ENCODE data around the gene PPP1R3A.

The PPP1R3A gene

GRCh38 chr7:113922049-113922448, 3.2 kb upstream of the PPP1R3A start:
- DNase-seq (ENCODE audit: insufficient read length, low spot score) (no peak), FAIRE-seq (no peak)
- TF ChIP-seq POLR2A (IDR thresholded peaks at IDR 0.05; ENCODE audit: low read depth, low read length) (no peak), POU2F2 (IDR thresholded peaks at IDR 0.05; ENCODE audit: low read depth, low read length) (no peak), POLR2AphosphoS5 (IDR thresholded peaks at IDR 0.05; ENCODE audit: low read depth, low read length) (no peak), SPI1 (IDR thresholded peaks at IDR 0.05; ENCODE audit: low read depth, low read length) (no peak), TAF1 (IDR thresholded peaks at IDR 0.05; ENCODE audit: low read depth, low read length) (no peak), PAX5 (IDR thresholded peaks at IDR 0.05; ENCODE audit: insufficient read depth, low read length, severe bottlenecking) (no peak)

- FAIRE-seq (no peak), DNase-seq (ENCODE audit: insufficient read length, low spot score) (no peak)
- TF ChIP-seq PAX5 (IDR thresholded peaks at IDR 0.05; ENCODE audit: insufficient read depth, low read length, severe bottlenecking) (no peak), POLR2AphosphoS5 (IDR thresholded peaks at IDR 0.05; ENCODE audit: low read depth, low read length) (no peak), POLR2A (IDR thresholded peaks at IDR 0.05; ENCODE audit: low read depth, low read length) (no peak), SPI1 (IDR thresholded peaks at IDR 0.05; ENCODE audit: low read depth, low read length) (no peak), TAF1 (IDR thresholded peaks at IDR 0.05; ENCODE audit: low read depth, low read length) (no peak), POU2F2 (IDR thresholded peaks at IDR 0.05; ENCODE audit: low read depth, low read length) (no peak)
Observed at GRCh38 chr7:113921363-113921762, 2.6 kb upstream of the PPP1R3A start.

GRCh38 chr7:113917840-113918239, 969 bp downstream of the PPP1R3A start:
- TF ChIP-seq SPI1 (IDR thresholded peaks at IDR 0.05; ENCODE audit: low read depth, low read length) = no peak
- no peak for TF ChIP-seq TAF1 (IDR thresholded peaks at IDR 0.05; ENCODE audit: low read depth, low read length)
- TF ChIP-seq PAX5 (IDR thresholded peaks at IDR 0.05; ENCODE audit: insufficient read depth, low read length, severe bottlenecking) = no peak
- DNase-seq (ENCODE audit: insufficient read length, low spot score) (no peak), FAIRE-seq (no peak)

- FAIRE-seq (no peak), DNase-seq (ENCODE audit: insufficient read length, low spot score) (no peak)
- TF ChIP-seq TAF1 (IDR thresholded peaks at IDR 0.05; ENCODE audit: low read depth, low read length) (no peak), POLR2A (IDR thresholded peaks at IDR 0.05; ENCODE audit: low read depth, low read length) (no peak), PAX5 (IDR thresholded peaks at IDR 0.05; ENCODE audit: insufficient read depth, low read length, severe bottlenecking) (no peak), POU2F2 (IDR thresholded peaks at IDR 0.05; ENCODE audit: low read depth, low read length) (no peak), POLR2AphosphoS5 (IDR thresholded peaks at IDR 0.05; ENCODE audit: low read depth, low read length) (no peak), SPI1 (IDR thresholded peaks at IDR 0.05; ENCODE audit: low read depth, low read length) (no peak)
Observed at GRCh38 chr7:113915956-113916355, 2.9 kb downstream of the PPP1R3A start.

- no peak for FAIRE-seq
- no peak for DNase-seq (ENCODE audit: insufficient read length, low spot score)
- TF ChIP-seq POLR2A (IDR thresholded peaks at IDR 0.05; ENCODE audit: low read depth, low read length) (no peak), TAF1 (IDR thresholded peaks at IDR 0.05; ENCODE audit: low read depth, low read length) (no peak), POLR2AphosphoS5 (IDR thresholded peaks at IDR 0.05; ENCODE audit: low read depth, low read length) (no peak), SPI1 (IDR thresholded peaks at IDR 0.05; ENCODE audit: low read depth, low read length) (no peak), PAX5 (IDR thresholded peaks at IDR 0.05; ENCODE audit: insufficient read depth, low read length, severe bottlenecking) (no peak), POU2F2 (IDR thresholded peaks at IDR 0.05; ENCODE audit: low read depth, low read length) (no peak)
Observed at GRCh38 chr7:113912876-113913275, 5.9 kb downstream of the PPP1R3A start.

- DNase-seq (ENCODE audit: insufficient read length, low spot score) (no peak), FAIRE-seq (no peak)
- TF ChIP-seq POU2F2 (IDR thresholded peaks at IDR 0.05; ENCODE audit: low read depth, low read length) (no peak), POLR2A (IDR thresholded peaks at IDR 0.05; ENCODE audit: low read depth, low read length) (no peak), SPI1 (IDR thresholded peaks at IDR 0.05; ENCODE audit: low read depth, low read length) (no peak), POLR2AphosphoS5 (IDR thresholded peaks at IDR 0.05; ENCODE audit: low read depth, low read length) (no peak), PAX5 (IDR thresholded peaks at IDR 0.05; ENCODE audit: insufficient read depth, low read length, severe bottlenecking) (no peak), TAF1 (IDR thresholded peaks at IDR 0.05; ENCODE audit: low read depth, low read length) (no peak)
Observed at GRCh38 chr7:113907617-113908016, 11.2 kb downstream of the PPP1R3A start.

- DNase-seq (ENCODE audit: insufficient read length, low spot score) = no peak
- TF ChIP-seq TAF1 (IDR thresholded peaks at IDR 0.05; ENCODE audit: low read depth, low read length) (no peak), PAX5 (IDR thresholded peaks at IDR 0.05; ENCODE audit: insufficient read depth, low read length, severe bottlenecking) (no peak), POLR2AphosphoS5 (IDR thresholded peaks at IDR 0.05; ENCODE audit: low read depth, low read length) (no peak), POU2F2 (IDR thresholded peaks at IDR 0.05; ENCODE audit: low read depth, low read length) (no peak), SPI1 (IDR thresholded peaks at IDR 0.05; ENCODE audit: low read depth, low read length) (no peak)
- no peak for FAIRE-seq
Observed at GRCh38 chr7:113904521-113904920, 14.3 kb downstream of the PPP1R3A start.

GRCh38 chr7:113892818-113893217, 26.0 kb downstream of the PPP1R3A start:
- TF ChIP-seq POLR2A (IDR thresholded peaks at IDR 0.05; ENCODE audit: low read depth, low read length) = no peak
- no peak for TF ChIP-seq SPI1 (IDR thresholded peaks at IDR 0.05; ENCODE audit: low read depth, low read length)
- TF ChIP-seq TAF1 (IDR thresholded peaks at IDR 0.05; ENCODE audit: low read depth, low read length) = no peak
- no peak for FAIRE-seq
- DNase-seq (ENCODE audit: insufficient read length, low spot score) = no peak

- DNase-seq (ENCODE audit: insufficient read length, low spot score) = no peak
- no peak for FAIRE-seq
- no peak for TF ChIP-seq TAF1 (IDR thresholded peaks at IDR 0.05; ENCODE audit: low read depth, low read length)
- no peak for TF ChIP-seq SPI1 (IDR thresholded peaks at IDR 0.05; ENCODE audit: low read depth, low read length)
Observed at GRCh38 chr7:113891828-113892227, 27.0 kb downstream of the PPP1R3A start.

GRCh38 chr7:113891031-113891350, 27.8 kb downstream of the PPP1R3A start:
- TF ChIP-seq POLR2AphosphoS5 (IDR thresholded peaks at IDR 0.05; ENCODE audit: low read depth, low read length) = no peak
- TF ChIP-seq PAX5 (IDR thresholded peaks at IDR 0.05; ENCODE audit: insufficient read depth, low read length, severe bottlenecking) = no peak
- TF ChIP-seq SPI1 (IDR thresholded peaks at IDR 0.05; ENCODE audit: low read depth, low read length) = no peak
- no peak for TF ChIP-seq POLR2A (IDR thresholded peaks at IDR 0.05; ENCODE audit: low read depth, low read length)
- no peak for TF ChIP-seq POU2F2 (IDR thresholded peaks at IDR 0.05; ENCODE audit: low read depth, low read length)
- TF ChIP-seq TAF1 (IDR thresholded peaks at IDR 0.05; ENCODE audit: low read depth, low read length) = no peak
- no peak for DNase-seq (ENCODE audit: insufficient read length, low spot score)
- no peak for FAIRE-seq

Measured in GM12891 (cell line).